Measurements from ENCODE around the gene MRPL23. TPM values are rescaled to one million over a fixed set of nuclear protein-coding genes. Genes with fewer than 3 reads are reported as not detected.
"Not testable (repeated sequence)": the region's sequence is repeated elsewhere in the genome, so short reads cannot be mapped to it uniquely, and the experiment has no call there.

The MRPL23 gene
- total RNA-seq, 6 experiments from 2014 or later: 23.1 to 121 (median 36.4) TPM

DNA sequence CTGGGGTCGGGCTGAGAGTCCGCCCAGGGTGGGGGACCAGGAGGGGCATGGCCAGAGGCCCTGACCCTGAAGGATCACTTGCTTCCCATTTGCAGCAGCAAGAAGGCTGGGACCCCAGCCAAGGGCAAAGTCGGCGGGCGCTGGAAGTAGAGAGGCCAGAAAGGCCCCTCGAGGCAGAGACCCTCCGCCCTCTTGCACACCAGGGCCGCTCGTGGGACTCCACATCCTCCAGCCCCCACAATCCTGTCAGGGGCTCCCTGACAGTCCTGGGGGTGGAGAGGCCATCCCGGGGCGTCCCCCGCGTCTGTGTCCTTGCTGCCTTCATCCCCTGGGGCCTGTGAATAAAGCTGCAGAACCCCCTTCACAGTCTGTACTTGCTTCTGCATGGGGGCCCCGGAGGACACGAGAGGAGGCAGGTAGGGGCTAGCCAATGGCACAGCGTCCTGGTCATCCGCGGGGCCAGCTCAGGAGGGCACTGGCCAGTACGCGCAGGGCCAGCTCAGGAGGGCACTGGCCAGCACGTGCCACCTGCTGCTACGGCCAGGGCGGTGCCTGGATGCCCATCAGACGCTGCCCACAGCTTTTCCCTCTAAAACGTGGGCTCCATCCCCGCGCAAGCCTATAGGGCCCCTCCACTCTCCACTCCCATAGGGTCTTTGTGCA is 8.7 kb upstream of the MRPL23 start:
- intact Hi-C loops (cut with DNase I): no loop called here
- Histone ChIP-seq H3K27me3 (no peaks in the 10 kb centered on the region), H3K4me3 (no peak overlapping the region), H3K27ac (no peak overlapping the region), H3K4me1 (no peaks in the 10 kb centered on the region), H3K36me3 (no peaks in the 10 kb centered on the region), H3K9me3 (no peaks in the 10 kb centered on the region)
- ATAC-seq: no peak
- DNase-seq: peak; percentile 10 to 47 (median 42)
- no peak for TF ChIP-seq POLR2A (IDR thresholded peaks at IDR 0.05)
- TF ChIP-seq, protein P1, sequence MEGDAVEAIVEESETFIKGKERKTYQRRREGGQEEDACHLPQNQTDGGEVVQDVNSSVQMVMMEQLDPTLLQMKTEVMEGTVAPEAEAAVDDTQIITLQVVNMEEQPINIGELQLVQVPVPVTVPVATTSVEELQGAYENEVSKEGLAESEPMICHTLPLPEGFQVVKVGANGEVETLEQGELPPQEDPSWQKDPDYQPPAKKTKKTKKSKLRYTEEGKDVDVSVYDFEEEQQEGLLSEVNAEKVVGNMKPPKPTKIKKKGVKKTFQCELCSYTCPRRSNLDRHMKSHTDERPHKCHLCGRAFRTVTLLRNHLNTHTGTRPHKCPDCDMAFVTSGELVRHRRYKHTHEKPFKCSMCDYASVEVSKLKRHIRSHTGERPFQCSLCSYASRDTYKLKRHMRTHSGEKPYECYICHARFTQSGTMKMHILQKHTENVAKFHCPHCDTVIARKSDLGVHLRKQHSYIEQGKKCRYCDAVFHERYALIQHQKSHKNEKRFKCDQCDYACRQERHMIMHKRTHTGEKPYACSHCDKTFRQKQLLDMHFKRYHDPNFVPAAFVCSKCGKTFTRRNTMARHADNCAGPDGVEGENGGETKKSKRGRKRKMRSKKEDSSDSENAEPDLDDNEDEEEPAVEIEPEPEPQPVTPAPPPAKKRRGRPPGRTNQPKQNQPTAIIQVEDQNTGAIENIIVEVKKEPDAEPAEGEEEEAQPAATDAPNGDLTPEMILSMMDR (IDR thresholded peaks at IDR 0.05): no peak
- WGBS (ENCODE audit: insufficient coverage, low coverage, low lambda C conversion rate, missing lambda C conversion rate): 73% methylated on average over 8 of the region's 27 CpGs

DNA sequence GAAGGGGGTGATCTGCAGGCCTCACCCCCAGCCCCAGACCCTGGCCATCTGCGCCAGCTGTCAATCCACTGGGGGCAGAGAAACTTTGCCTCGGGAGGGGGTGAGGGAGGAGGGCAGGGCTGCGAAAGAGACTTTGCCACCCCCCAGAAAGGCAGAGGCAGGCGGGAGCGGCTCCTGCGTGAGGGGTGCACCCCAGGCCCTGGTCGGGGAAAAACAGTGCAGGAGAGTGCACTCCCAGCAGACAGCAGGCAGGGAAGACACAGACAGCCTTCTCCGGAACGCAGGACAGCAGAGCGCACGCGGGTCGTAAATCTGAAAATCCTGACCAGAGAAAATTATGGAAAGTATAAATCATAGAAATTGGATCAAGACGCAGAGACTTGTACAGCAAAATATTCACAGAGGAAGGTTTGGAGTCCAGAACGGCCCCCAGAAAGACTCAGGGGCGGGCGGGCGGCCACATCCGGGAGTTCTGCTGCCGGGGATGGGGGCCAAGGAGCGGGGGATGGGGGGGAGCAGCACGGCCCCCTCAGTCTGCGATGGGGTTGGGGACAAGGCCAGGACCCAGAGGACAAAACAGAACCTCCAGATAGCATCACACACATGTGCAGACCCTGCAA is 8.0 kb upstream of the MRPL23 start:
- no peaks in the 10 kb centered on the region for H3K4me1 ChIP-seq
- H3K36me3 ChIP-seq: no peaks in the 10 kb centered on the region
- H3K4me3 ChIP-seq: no peak overlapping the region
- no peak overlapping the region for H3K27ac ChIP-seq
- intact Hi-C loops (cut with DNase I): no loop called here
- DNase-seq (peak; percentile 6 to 34 (median 32)), ATAC-seq (no peak)
- no peaks in the 10 kb centered on the region for H3K9me3 ChIP-seq
- no peaks in the 10 kb centered on the region for H3K27me3 ChIP-seq
- whole genome bisulfite sequencing (ENCODE audit: insufficient coverage, low coverage, low lambda C conversion rate, missing lambda C conversion rate): 46% methylated on average over 17 of the region's 23 CpGs
- TF ChIP-seq, protein P1 (IDR thresholded peaks at IDR 0.05): no peak
- TF ChIP-seq POLR2A (IDR thresholded peaks at IDR 0.05): no peak

GRCh38 chr11:1939788-1940187 is 7.3 kb upstream of the MRPL23 start:
- not testable (repeated sequence) for H3K27ac ChIP-seq, H3K36me3 ChIP-seq, H3K9me3 ChIP-seq, H3K4me3 ChIP-seq, H3K27me3 ChIP-seq, H3K4me1 ChIP-seq
- intact Hi-C loops (cut with DNase I): loop anchor here (5.0 to 10.0 kb wide), 2 partner anchors 42 to 45 kb away; partner anchors contain the start of gene PRR33 (in 1 of the 2)
- DNase-seq (peak; percentile 8 to 35 (median 25)), ATAC-seq (peak in 3 of 4 donors; percentile 31 to 35 (median 35))
- no CpG with 5 or more reads among the region's 1 CpG for WGBS (ENCODE audit: insufficient coverage, low coverage, low lambda C conversion rate, missing lambda C conversion rate)

DNA sequence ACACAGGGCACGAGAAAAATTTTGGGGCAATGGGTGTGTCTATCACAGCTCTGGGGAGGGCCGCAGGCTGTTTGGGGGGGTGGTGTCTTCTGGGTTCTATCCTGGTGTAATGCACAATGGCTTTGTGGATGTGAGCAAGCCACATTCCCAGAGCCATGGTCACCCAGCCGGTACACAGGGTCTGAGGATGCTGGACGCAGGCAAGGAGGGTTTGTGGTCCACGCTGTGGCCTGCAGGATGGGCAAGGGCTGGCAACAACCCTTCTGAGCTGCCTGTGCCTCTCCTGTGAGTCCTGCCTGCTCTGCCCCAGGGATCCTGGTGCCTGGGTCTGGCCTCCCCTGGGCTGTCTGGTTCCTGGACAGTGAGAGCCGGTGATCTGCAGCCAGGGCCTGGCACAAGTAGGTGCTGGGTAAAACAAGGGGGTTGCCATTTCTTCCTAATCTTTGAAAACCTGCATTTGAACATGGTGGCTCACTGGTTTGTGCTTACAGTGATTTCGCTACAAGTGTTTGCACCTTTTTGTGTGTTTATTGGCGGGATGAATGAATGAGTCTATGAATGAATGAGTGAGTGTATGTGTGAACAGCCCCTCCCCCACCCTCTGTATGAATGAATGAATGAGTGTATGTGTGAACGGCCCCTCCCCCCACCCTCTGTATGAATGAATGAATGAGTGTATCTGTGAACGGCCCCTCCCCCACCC is 4.4 kb upstream of the MRPL23 start:
- intact Hi-C loops (cut with DNase I): loop anchor here (5.0 to 10.0 kb wide), 2 partner anchors 45 to 48 kb away; partner anchors contain the start of gene PRR33 (in 1 of the 2)
- DNase-seq (peak; percentile 11 to 46 (median 32)), ATAC-seq (no peak)
- TF ChIP-seq, protein P1 (IDR thresholded peaks at IDR 0.05): no peak
- TF ChIP-seq POLR2A (IDR thresholded peaks at IDR 0.05): no peak
- Histone ChIP-seq H3K27me3 (no peaks in the 10 kb centered on the region), H3K27ac (no peak overlapping the region), H3K9me3 (no peaks in the 10 kb centered on the region), H3K36me3 (no peaks in the 10 kb centered on the region), H3K4me3 (no peak overlapping the region), H3K4me1 (no peaks in the 10 kb centered on the region)
- WGBS (ENCODE audit: insufficient coverage, low coverage, low lambda C conversion rate, missing lambda C conversion rate): 78% methylated on average over 4 of the region's 10 CpGs
